Measurements from ENCODE around the gene SFTA2. TPM values are rescaled to one million over a fixed set of nuclear protein-coding genes. Genes with fewer than 3 reads are reported as not detected.
A peak's percentile ranks its signal among the peaks of the same experiment; 100 is the strongest.

Gene SFTA2
- total RNA-seq, 1 experiment from 2014 or later = not detected

GRCh38 chr6:30894381-30894780 is 37.6 kb downstream of the SFTA2 start:
- no peak overlapping the region for H2BK15ac ChIP-seq (ENCODE audit: low read depth, low read length)
- H3K27me3 ChIP-seq (ENCODE audit: insufficient read depth, low read length) = no peaks in the 10 kb centered on the region
- H3K23ac ChIP-seq (ENCODE audit: insufficient read length, low read depth, low read length) = no peak overlapping the region
- no peak overlapping the region for H4K8ac ChIP-seq (replicated peaks; ENCODE audit: insufficient read length, low read depth, low read length)
- no peaks in the 10 kb centered on the region for H3K4me1 ChIP-seq (ENCODE audit: insufficient read depth, low read length)
- H3K4ac ChIP-seq (ENCODE audit: low read depth, low read length) = no peak overlapping the region
- no peak overlapping the region for H2BK20ac ChIP-seq (ENCODE audit: low read depth, low read length, poor library complexity, severe bottlenecking)
- DNase-seq = no peak
- Mint-ChIP-seq H3K27me3 (ENCODE audit: low read depth) (no peaks in the 10 kb centered on the region), H3K36me3 (ENCODE audit: insufficient read depth in 1 of 3, low read depth in 3 of 3) (peaks cover 50 to 92% (median 86%) of the 10 kb centered on the region in 3 experiments), H3K4me3 (no peak overlapping the region), H3K27ac (peak overlapping the region in 1 of 3 experiments; percentile 0; a peak in 1 of 7 replicates), H3K4me1 (peaks cover 20 to 25% of the 10 kb centered on the region in 2 experiments), H3K9me3 (no peaks in the 10 kb centered on the region)
- H3K14ac ChIP-seq (ENCODE audit: insufficient read depth, low read length) = no peak overlapping the region
- H3K18ac ChIP-seq (ENCODE audit: insufficient read length, low read depth, low read length) = no peak overlapping the region
- H2BK120ac ChIP-seq (ENCODE audit: low read depth, low read length, poor library complexity, severe bottlenecking) = no peak overlapping the region
- H4K91ac ChIP-seq (ENCODE audit: insufficient read length, low read depth, low read length) = no peak overlapping the region
- peaks cover 3% of the 10 kb centered on the region for H3K79me1 ChIP-seq (ENCODE audit: insufficient read depth, low read depth, low read length, poor library complexity, severe bottlenecking)
- H4K20me1 ChIP-seq (ENCODE audit: control insufficient read depth, insufficient read depth, insufficient read length) = no peaks in the 10 kb centered on the region
- no peak overlapping the region for H2AK5ac ChIP-seq (ENCODE audit: insufficient read length, low read length)
- no peak overlapping the region for H3K9ac ChIP-seq (ENCODE audit: extremely low read depth, insufficient read length, low read length)
- WGBS (ENCODE audit: extremely low coverage, insufficient read length, low lambda C conversion rate) = no CpG with 5 or more reads among the region's 12 CpGs
- H4K5ac ChIP-seq (ENCODE audit: insufficient read length, low read depth, low read length) = no peak overlapping the region
- no peak overlapping the region for H3K4me2 ChIP-seq (ENCODE audit: insufficient read depth, insufficient read length, low read length)
- no peaks in the 10 kb centered on the region for H3K23me2 ChIP-seq (ENCODE audit: insufficient read length, low read depth, low read length, poor library complexity, severe bottlenecking)
- H3K9me3 ChIP-seq (ENCODE audit: control insufficient read depth, low read depth, low read length) = no peaks in the 10 kb centered on the region
- no peaks in the 10 kb centered on the region for H3K79me2 ChIP-seq (ENCODE audit: insufficient read depth, low read length)
- no peak overlapping the region for H3K56ac ChIP-seq (ENCODE audit: insufficient read length, low read depth, low read length)
- no peak overlapping the region for H2BK5ac ChIP-seq (ENCODE audit: insufficient read length, low read length)
- H2BK12ac ChIP-seq (ENCODE audit: insufficient read length, low read depth, low read length) = no peak overlapping the region
- no peak overlapping the region for H3K27ac ChIP-seq (ENCODE audit: insufficient read length, low read depth, low read length)
- H2AFZ ChIP-seq (ENCODE audit: low read length) = no peak overlapping the region
- no peak overlapping the region for H3T11ph ChIP-seq (ENCODE audit: low read length)
- no peak for TF ChIP-seq CTCF (conservative IDR thresholded peaks at IDR 0.05)

All from H9 (cell line).